Measurements from ENCODE around the gene METTL25B.

The METTL25B gene

GRCh38 chr1:156694690-156694962 lies 33.6 kb upstream of the METTL25B start:
- Histone ChIP-seq H2BK5ac (ENCODE audit: low read length) (peak overlapping the region; percentile 63), H3K36me3 (replicated peaks in 1 of 2; ENCODE audit: control insufficient read depth in 2 of 2, insufficient read depth in 2 of 2, low read length in 2 of 2) (peaks cover 11 to 12% of the 10 kb centered on the region in 2 donors), H2BK15ac (ENCODE audit: low read length) (peak overlapping the region; percentile 38), H3K14ac (ENCODE audit: low read length) (no peak overlapping the region), H4K91ac (ENCODE audit: low read depth, low read length, poor library complexity) (no peak overlapping the region), H3K4me3 (ENCODE audit: low read length in 2 of 2) (no peak overlapping the region), H2BK120ac (ENCODE audit: low read depth, low read length) (peak overlapping the region; percentile 3), H3K9ac (ENCODE audit: low read depth, low read length, poor library complexity) (no peak overlapping the region), H2BK12ac (ENCODE audit: low read length) (no peak overlapping the region), H2AK5ac (ENCODE audit: low read depth, low read length) (peak overlapping the region; percentile 82), H3K4me1 (ENCODE audit: control insufficient read depth in 2 of 2, insufficient read depth in 1 of 2, low read depth in 1 of 2, low read length in 2 of 2) (peaks cover 47 to 56% of the 10 kb centered on the region in 2 donors), H3K23ac (ENCODE audit: low read depth, low read length, poor library complexity) (no peak overlapping the region), H3K27ac (replicated peaks; ENCODE audit: low read length) (no peak overlapping the region), H3K18ac (ENCODE audit: low read length) (peak overlapping the region; percentile 33), H2AFZ (ENCODE audit: low read length) (peak overlapping the region; percentile 27), H3K4me2 (ENCODE audit: insufficient read depth, low read length, poor library complexity, severe bottlenecking) (no peak overlapping the region), H3K4ac (ENCODE audit: low read length) (no peak overlapping the region), H4K8ac (ENCODE audit: low read depth, low read length) (no peak overlapping the region), H3K79me1 (ENCODE audit: low read depth, low read length) (no peaks in the 10 kb centered on the region), H3K9me3 (replicated peaks in 1 of 2; ENCODE audit: control insufficient read depth in 2 of 2, insufficient read depth in 1 of 2, low read depth in 1 of 2, low read length in 2 of 2) (no peaks in the 10 kb centered on the region), H3K27me3 (ENCODE audit: control insufficient read depth in 3 of 3, insufficient read depth in 3 of 3, low read depth in 1 of 3, low read length in 3 of 3) (peaks cover 0 to 18% (median 0%) of the 10 kb centered on the region in 3 experiments)
- no CpG with 5 or more reads among the region's 5 CpGs for WGBS, 2 donors (ENCODE audit: extremely low coverage in 2 of 2, insufficient read length in 2 of 2, insufficient replicate concordance in 1 of 2)
- no peak for DNase-seq (ENCODE audit: low spot score)

DNA sequence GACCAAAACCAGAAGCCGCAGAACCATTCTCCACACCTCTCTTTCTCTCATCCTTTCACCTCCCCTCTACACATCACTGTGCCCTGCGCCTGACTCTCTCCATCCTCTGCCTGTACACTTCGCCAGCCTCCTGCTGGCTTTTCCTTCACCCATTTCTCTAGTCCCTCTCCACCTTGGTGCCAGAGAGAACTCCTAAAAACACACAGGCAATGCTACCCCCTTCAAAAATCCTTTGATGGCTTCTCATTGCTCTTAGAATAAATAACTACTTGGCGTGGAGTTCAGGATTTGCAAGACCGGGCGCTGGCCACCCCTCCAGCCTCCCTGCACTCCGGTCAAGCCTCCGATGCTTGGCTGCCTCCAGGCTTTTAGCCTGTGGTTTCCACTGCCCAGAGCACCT lies 31.5 kb upstream of the METTL25B start:
- H3K4ac ChIP-seq (ENCODE audit: low read length) = no peak overlapping the region
- H2AK5ac ChIP-seq (ENCODE audit: low read depth, low read length) = no peak overlapping the region
- no peak overlapping the region for H2BK15ac ChIP-seq (ENCODE audit: low read length)
- H3K23ac ChIP-seq (ENCODE audit: low read depth, low read length, poor library complexity) = no peak overlapping the region
- no peak overlapping the region for H3K9ac ChIP-seq (ENCODE audit: low read depth, low read length, poor library complexity)
- H3K36me3 ChIP-seq (replicated peaks in 1 of 2; ENCODE audit: control insufficient read depth in 2 of 2, insufficient read depth in 2 of 2, low read length in 2 of 2) = peaks cover 26% of the 10 kb centered on the region in 2 donors
- H3K14ac ChIP-seq (ENCODE audit: low read length) = no peak overlapping the region
- peaks cover 0 to 4% (median 0%) of the 10 kb centered on the region in 3 experiments for H3K27me3 ChIP-seq (ENCODE audit: control insufficient read depth in 3 of 3, insufficient read depth in 3 of 3, low read depth in 1 of 3, low read length in 3 of 3)
- H2BK5ac ChIP-seq (ENCODE audit: low read length) = no peak overlapping the region
- H2BK12ac ChIP-seq (ENCODE audit: low read length) = no peak overlapping the region
- H2BK120ac ChIP-seq (ENCODE audit: low read depth, low read length) = no peak overlapping the region
- H3K9me3 ChIP-seq (replicated peaks in 1 of 2; ENCODE audit: control insufficient read depth in 2 of 2, insufficient read depth in 1 of 2, low read depth in 1 of 2, low read length in 2 of 2) = no peaks in the 10 kb centered on the region
- H3K79me1 ChIP-seq (ENCODE audit: low read depth, low read length) = peaks cover 3% of the 10 kb centered on the region
- H3K4me3 ChIP-seq (ENCODE audit: low read length in 2 of 2) = no peak overlapping the region
- DNase-seq (ENCODE audit: low spot score) = no peak
- no peak overlapping the region for H4K8ac ChIP-seq (ENCODE audit: low read depth, low read length)
- H3K4me1 ChIP-seq (ENCODE audit: control insufficient read depth in 2 of 2, insufficient read depth in 1 of 2, low read depth in 1 of 2, low read length in 2 of 2) = peaks cover 27 to 34% of the 10 kb centered on the region in 2 donors
- H3K27ac ChIP-seq (replicated peaks; ENCODE audit: low read length) = no peak overlapping the region
- H3K4me2 ChIP-seq (ENCODE audit: insufficient read depth, low read length, poor library complexity, severe bottlenecking) = no peak overlapping the region
- no peak overlapping the region for H4K91ac ChIP-seq (ENCODE audit: low read depth, low read length, poor library complexity)
- H3K18ac ChIP-seq (ENCODE audit: low read length) = no peak overlapping the region
- H2AFZ ChIP-seq (ENCODE audit: low read length) = no peak overlapping the region
- WGBS, 2 donors (ENCODE audit: extremely low coverage in 2 of 2, insufficient read length in 2 of 2, insufficient replicate concordance in 1 of 2) = no CpG with 5 or more reads among the region's 8 CpGs

- H2AK5ac ChIP-seq (ENCODE audit: low read depth, low read length) = no peak overlapping the region
- no peak overlapping the region for H4K91ac ChIP-seq (ENCODE audit: low read depth, low read length, poor library complexity)
- H2BK5ac ChIP-seq (ENCODE audit: low read length) = no peak overlapping the region
- peaks cover 20 to 27% of the 10 kb centered on the region in 2 donors for H3K4me1 ChIP-seq (ENCODE audit: control insufficient read depth in 2 of 2, insufficient read depth in 1 of 2, low read depth in 1 of 2, low read length in 2 of 2)
- peak overlapping the region; percentile 72 for H3K18ac ChIP-seq (ENCODE audit: low read length)
- H2AFZ ChIP-seq (ENCODE audit: low read length) = no peak overlapping the region
- H3K14ac ChIP-seq (ENCODE audit: low read length) = no peak overlapping the region
- no peak overlapping the region for H2BK15ac ChIP-seq (ENCODE audit: low read length)
- H2BK12ac ChIP-seq (ENCODE audit: low read length) = no peak overlapping the region
- no peak overlapping the region for H3K27ac ChIP-seq (replicated peaks; ENCODE audit: low read length)
- H3K27me3 ChIP-seq (ENCODE audit: control insufficient read depth in 3 of 3, insufficient read depth in 3 of 3, low read depth in 1 of 3, low read length in 3 of 3) = peaks cover 0 to under 1% (median 0%) of the 10 kb centered on the region in 3 experiments
- H3K79me1 ChIP-seq (ENCODE audit: low read depth, low read length) = peaks cover 3% of the 10 kb centered on the region
- H3K9me3 ChIP-seq (replicated peaks in 1 of 2; ENCODE audit: control insufficient read depth in 2 of 2, insufficient read depth in 1 of 2, low read depth in 1 of 2, low read length in 2 of 2) = no peaks in the 10 kb centered on the region
- H3K23ac ChIP-seq (ENCODE audit: low read depth, low read length, poor library complexity) = no peak overlapping the region
- DNase-seq (ENCODE audit: low spot score) = no peak
- H3K36me3 ChIP-seq (replicated peaks in 1 of 2; ENCODE audit: control insufficient read depth in 2 of 2, insufficient read depth in 2 of 2, low read length in 2 of 2) = peaks cover 26% of the 10 kb centered on the region in 2 donors
- no peak overlapping the region for H3K9ac ChIP-seq (ENCODE audit: low read depth, low read length, poor library complexity)
- no peak overlapping the region for H3K4me3 ChIP-seq (ENCODE audit: low read length in 2 of 2)
- no peak overlapping the region for H3K4me2 ChIP-seq (ENCODE audit: insufficient read depth, low read length, poor library complexity, severe bottlenecking)
- no peak overlapping the region for H4K8ac ChIP-seq (ENCODE audit: low read depth, low read length)
- H3K4ac ChIP-seq (ENCODE audit: low read length) = no peak overlapping the region
- no CpG with 5 or more reads among the region's 8 CpGs for WGBS, 2 donors (ENCODE audit: extremely low coverage in 2 of 2, insufficient read length in 2 of 2, insufficient replicate concordance in 1 of 2)
- H2BK120ac ChIP-seq (ENCODE audit: low read depth, low read length) = no peak overlapping the region
These were observed 30.8 kb upstream of the METTL25B start for GRCh38 chr1:156697481-156697880.

GRCh38 chr1:156698995-156699394 lies 29.3 kb upstream of the METTL25B start:
- WGBS, 2 donors (ENCODE audit: extremely low coverage in 2 of 2, insufficient read length in 2 of 2, insufficient replicate concordance in 1 of 2) = no CpG with 5 or more reads among the region's 1 CpG
- no peak overlapping the region for H2BK12ac ChIP-seq (ENCODE audit: low read length)
- no peak overlapping the region for H4K91ac ChIP-seq (ENCODE audit: low read depth, low read length, poor library complexity)
- no peak overlapping the region for H2BK120ac ChIP-seq (ENCODE audit: low read depth, low read length)
- no peak overlapping the region for H3K27ac ChIP-seq (replicated peaks; ENCODE audit: low read length)
- no peak overlapping the region for H2AK5ac ChIP-seq (ENCODE audit: low read depth, low read length)
- peaks cover 18 to 20% of the 10 kb centered on the region in 2 donors for H3K4me1 ChIP-seq (ENCODE audit: control insufficient read depth in 2 of 2, insufficient read depth in 1 of 2, low read depth in 1 of 2, low read length in 2 of 2)
- H3K36me3 ChIP-seq (replicated peaks in 1 of 2; ENCODE audit: control insufficient read depth in 2 of 2, insufficient read depth in 2 of 2, low read length in 2 of 2) = peaks cover 26% of the 10 kb centered on the region in 2 donors
- no peak overlapping the region for H3K23ac ChIP-seq (ENCODE audit: low read depth, low read length, poor library complexity)
- no peak overlapping the region for H2BK5ac ChIP-seq (ENCODE audit: low read length)
- H3K9ac ChIP-seq (ENCODE audit: low read depth, low read length, poor library complexity) = no peak overlapping the region
- no peaks in the 10 kb centered on the region for H3K9me3 ChIP-seq (replicated peaks in 1 of 2; ENCODE audit: control insufficient read depth in 2 of 2, insufficient read depth in 1 of 2, low read depth in 1 of 2, low read length in 2 of 2)
- no peak overlapping the region for H3K4me2 ChIP-seq (ENCODE audit: insufficient read depth, low read length, poor library complexity, severe bottlenecking)
- H2AFZ ChIP-seq (ENCODE audit: low read length) = no peak overlapping the region
- H3K27me3 ChIP-seq (ENCODE audit: control insufficient read depth in 3 of 3, insufficient read depth in 3 of 3, low read depth in 1 of 3, low read length in 3 of 3) = no peaks in the 10 kb centered on the region
- H3K4ac ChIP-seq (ENCODE audit: low read length) = no peak overlapping the region
- no peak overlapping the region for H2BK15ac ChIP-seq (ENCODE audit: low read length)
- no peak overlapping the region for H3K14ac ChIP-seq (ENCODE audit: low read length)
- no peak overlapping the region for H3K4me3 ChIP-seq (ENCODE audit: low read length in 2 of 2)
- H4K8ac ChIP-seq (ENCODE audit: low read depth, low read length) = no peak overlapping the region
- H3K79me1 ChIP-seq (ENCODE audit: low read depth, low read length) = peaks cover 6% of the 10 kb centered on the region
- no peak for DNase-seq (ENCODE audit: low spot score)
- H3K18ac ChIP-seq (ENCODE audit: low read length) = no peak overlapping the region

All from neuronal stem cell (in vitro differentiated cells).